ENCODE results near the gene FBXO41. TPM values are rescaled to one million over a fixed set of nuclear protein-coding genes. Genes with fewer than 3 reads are reported as not detected.

The FBXO41 gene
- total and polyA plus RNA-seq, 9 of the 15 experiments (the other 6 are each of a cell fraction or from before 2014, with no cell fraction given): 0.21 to 8.2 (median 3.5) TPM

DNA sequence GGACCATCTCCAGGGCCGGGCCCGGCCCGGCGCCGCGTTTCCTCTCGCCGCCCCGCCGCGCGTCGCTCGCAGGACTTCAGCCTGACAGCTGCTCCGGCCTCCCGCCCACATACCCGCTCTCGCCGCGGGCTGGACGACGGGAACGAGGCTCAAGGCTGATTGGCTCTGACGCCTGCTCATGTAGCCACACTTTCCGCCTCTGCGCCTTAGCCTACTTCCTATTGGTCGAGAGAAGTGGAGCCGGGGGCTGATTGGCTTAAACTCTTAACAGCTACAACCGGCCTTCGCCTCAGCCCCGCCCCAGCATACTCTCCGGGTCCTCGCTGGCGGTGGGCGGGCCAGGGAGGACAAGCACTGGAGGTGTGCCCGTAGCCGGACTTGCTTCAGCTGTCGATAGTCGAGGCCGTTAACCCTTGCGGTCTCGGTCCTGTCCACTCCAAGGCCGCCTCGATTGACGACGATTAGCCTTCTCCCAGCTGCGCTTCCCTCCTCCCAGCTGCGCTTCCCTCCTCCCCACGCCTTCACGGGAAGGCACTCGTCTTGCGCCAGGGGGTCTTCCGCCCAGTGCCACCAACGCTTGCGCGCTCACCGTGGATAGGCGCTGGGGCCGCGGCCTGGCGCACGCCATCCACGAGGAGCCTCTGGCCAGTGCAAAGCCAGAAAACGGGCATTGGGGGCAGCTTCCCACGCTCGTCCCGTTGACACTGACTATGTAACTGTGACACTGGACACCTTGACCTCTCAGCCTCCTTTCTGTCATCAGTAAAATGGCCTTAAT lies 50.9 kb downstream of the FBXO41 start, which contains the start of gene PRADC1 (continued):
- TF ChIP-seq CEBPZ (IDR thresholded peaks at IDR 0.05; ENCODE audit: borderline replicate concordance, low read depth, low read length) (peak; percentile 91), HDAC3 (IDR thresholded peaks at IDR 0.05; ENCODE audit: borderline replicate concordance, partially characterized antibody) (no peak), USF1 (CRISPR knock-in tag; IDR thresholded peaks at IDR 0.05) (no peak), ARID2 (IDR thresholded peaks at IDR 0.05) (no peak), STAT5A (IDR thresholded peaks at IDR 0.05; ENCODE audit: borderline replicate concordance, low read length) (no peak), YBX1 (IDR thresholded peaks at IDR 0.05) (no peak), EWSR1 (IDR thresholded peaks at IDR 0.05; ENCODE audit: borderline replicate concordance, low read depth, partially characterized antibody) (no peak)
- TF ChIP-seq, protein P1, sequence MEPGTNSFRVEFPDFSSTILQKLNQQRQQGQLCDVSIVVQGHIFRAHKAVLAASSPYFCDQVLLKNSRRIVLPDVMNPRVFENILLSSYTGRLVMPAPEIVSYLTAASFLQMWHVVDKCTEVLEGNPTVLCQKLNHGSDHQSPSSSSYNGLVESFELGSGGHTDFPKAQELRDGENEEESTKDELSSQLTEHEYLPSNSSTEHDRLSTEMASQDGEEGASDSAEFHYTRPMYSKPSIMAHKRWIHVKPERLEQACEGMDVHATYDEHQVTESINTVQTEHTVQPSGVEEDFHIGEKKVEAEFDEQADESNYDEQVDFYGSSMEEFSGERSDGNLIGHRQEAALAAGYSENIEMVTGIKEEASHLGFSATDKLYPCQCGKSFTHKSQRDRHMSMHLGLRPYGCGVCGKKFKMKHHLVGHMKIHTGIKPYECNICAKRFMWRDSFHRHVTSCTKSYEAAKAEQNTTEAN (CRISPR knock-in tag; IDR thresholded peaks at IDR 0.05): no peak
- TF ChIP-seq, protein P2, sequence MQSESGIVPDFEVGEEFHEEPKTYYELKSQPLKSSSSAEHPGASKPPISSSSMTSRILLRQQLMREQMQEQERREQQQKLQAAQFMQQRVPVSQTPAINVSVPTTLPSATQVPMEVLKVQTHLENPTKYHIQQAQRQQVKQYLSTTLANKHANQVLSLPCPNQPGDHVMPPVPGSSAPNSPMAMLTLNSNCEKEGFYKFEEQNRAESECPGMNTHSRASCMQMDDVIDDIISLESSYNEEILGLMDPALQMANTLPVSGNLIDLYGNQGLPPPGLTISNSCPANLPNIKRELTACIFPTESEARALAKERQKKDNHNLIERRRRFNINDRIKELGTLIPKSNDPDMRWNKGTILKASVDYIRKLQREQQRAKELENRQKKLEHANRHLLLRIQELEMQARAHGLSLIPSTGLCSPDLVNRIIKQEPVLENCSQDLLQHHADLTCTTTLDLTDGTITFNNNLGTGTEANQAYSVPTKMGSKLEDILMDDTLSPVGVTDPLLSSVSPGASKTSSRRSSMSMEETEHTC (IDR thresholded peaks at IDR 0.05): no peak
- TF ChIP-seq, protein P3, sequence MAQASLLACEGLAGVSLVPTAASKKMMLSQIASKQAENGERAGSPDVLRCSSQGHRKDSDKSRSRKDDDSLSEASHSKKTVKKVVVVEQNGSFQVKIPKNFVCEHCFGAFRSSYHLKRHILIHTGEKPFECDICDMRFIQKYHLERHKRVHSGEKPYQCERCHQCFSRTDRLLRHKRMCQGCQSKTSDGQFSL (CRISPR knock-in tag; IDR thresholded peaks at IDR 0.05): no peak
- TF ChIP-seq, protein P3 (tag; IDR thresholded peaks at IDR 0.05): no peak
